Measurements from ENCODE around the gene MYO3B. TPM values are rescaled to one million over a fixed set of nuclear protein-coding genes. Genes with fewer than 3 reads are reported as not detected.

MYO3B gene
- total RNA-seq, 1 experiment from 2014 or later, result 0.50 TPM

GRCh38 chr2:170270278-170270864 is 92.4 kb downstream of the MYO3B start:
- no peak for ATAC-seq
- CTCF ChIA-PET, result no interaction called here

More at GRCh38 chr2:170270278-170270864, 92.4 kb downstream of the MYO3B start:
- POLR2A ChIA-PET, result no interaction called here
- Mint-ChIP-seq H3K9me3 (0 out of 2 replicates have a peak, but pooled peaks cover 6% of the 10 kb centered on the region), H3K27me3 (ENCODE audit: low read depth) (no peaks in the 10 kb centered on the region; the same call in 1 of the 2 replicates), H3K27ac (no peak overlapping the region), H3K36me3 (no peaks in the 10 kb centered on the region), H3K4me1 (no peaks in the 10 kb centered on the region), H3K4me3 (no peak overlapping the region)
- no peak for TF ChIP-seq E2F1 (CRISPR knock-in tag; IDR thresholded peaks at IDR 0.05)
- TF ChIP-seq JUN (CRISPR knock-in tag; IDR thresholded peaks at IDR 0.05), result no peak
- TF ChIP-seq USF1 (CRISPR knock-in tag; IDR thresholded peaks at IDR 0.05), result no peak
- no peak for TF ChIP-seq ZNF138 (CRISPR knock-in tag; conservative IDR thresholded peaks at IDR 0.05)
- no peak for TF ChIP-seq ZNF317 (CRISPR knock-in tag; IDR thresholded peaks at IDR 0.05; ENCODE audit: borderline replicate concordance, low read depth)
- no peak for TF ChIP-seq ZNF263 (CRISPR knock-in tag; IDR thresholded peaks at IDR 0.05; ENCODE audit: low read depth)
- no peak for TF ChIP-seq TP53 (CRISPR knock-in tag; IDR thresholded peaks at IDR 0.05)
- TF ChIP-seq ZNF512 (CRISPR knock-in tag; IDR thresholded peaks at IDR 0.05; ENCODE audit: borderline replicate concordance), result no peak
- TF ChIP-seq CTCF (IDR thresholded peaks at IDR 0.05), result no peak
- TF ChIP-seq AR (CRISPR knock-in tag; IDR thresholded peaks at IDR 0.05), result no peak
- no peak for TF ChIP-seq ATF6 (CRISPR knock-in tag; IDR thresholded peaks at IDR 0.05)
- no peak for TF ChIP-seq SP1 (CRISPR knock-in tag; conservative IDR thresholded peaks at IDR 0.05)
- no peak for TF ChIP-seq NR2C2 (CRISPR knock-in tag; IDR thresholded peaks at IDR 0.05)
- no peak for TF ChIP-seq CBFB (CRISPR knock-in tag; IDR thresholded peaks at IDR 0.05; ENCODE audit: low read depth)
- TF ChIP-seq ATF3 (CRISPR knock-in tag; conservative IDR thresholded peaks at IDR 0.05), result no peak
- no peak for TF ChIP-seq E2F4 (CRISPR knock-in tag; IDR thresholded peaks at IDR 0.05; ENCODE audit: borderline replicate concordance, low read depth)
- TF ChIP-seq OVOL2 (CRISPR knock-in tag; IDR thresholded peaks at IDR 0.05; ENCODE audit: borderline replicate concordance), result no peak
- no peak for TF ChIP-seq RORB (CRISPR knock-in tag; IDR thresholded peaks at IDR 0.05)
- no peak for DNase-seq (ENCODE audit: low spot score)

Measured in WTC11 (cell line).